Activated CD4-positive, alpha-beta T cell treated with anti-CD3 and anti-CD28 coated beads for 4 hours (primary cell): Measurements from ENCODE around the gene MED4.

Experiments
- DNase-seq, 2 donors: peaks; one replicate each; pipeline ENCODE4 v3.0.0-alpha.2; 2020

MED4 gene, protein sequence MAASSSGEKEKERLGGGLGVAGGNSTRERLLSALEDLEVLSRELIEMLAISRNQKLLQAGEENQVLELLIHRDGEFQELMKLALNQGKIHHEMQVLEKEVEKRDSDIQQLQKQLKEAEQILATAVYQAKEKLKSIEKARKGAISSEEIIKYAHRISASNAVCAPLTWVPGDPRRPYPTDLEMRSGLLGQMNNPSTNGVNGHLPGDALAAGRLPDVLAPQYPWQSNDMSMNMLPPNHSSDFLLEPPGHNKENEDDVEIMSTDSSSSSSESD

DNA sequence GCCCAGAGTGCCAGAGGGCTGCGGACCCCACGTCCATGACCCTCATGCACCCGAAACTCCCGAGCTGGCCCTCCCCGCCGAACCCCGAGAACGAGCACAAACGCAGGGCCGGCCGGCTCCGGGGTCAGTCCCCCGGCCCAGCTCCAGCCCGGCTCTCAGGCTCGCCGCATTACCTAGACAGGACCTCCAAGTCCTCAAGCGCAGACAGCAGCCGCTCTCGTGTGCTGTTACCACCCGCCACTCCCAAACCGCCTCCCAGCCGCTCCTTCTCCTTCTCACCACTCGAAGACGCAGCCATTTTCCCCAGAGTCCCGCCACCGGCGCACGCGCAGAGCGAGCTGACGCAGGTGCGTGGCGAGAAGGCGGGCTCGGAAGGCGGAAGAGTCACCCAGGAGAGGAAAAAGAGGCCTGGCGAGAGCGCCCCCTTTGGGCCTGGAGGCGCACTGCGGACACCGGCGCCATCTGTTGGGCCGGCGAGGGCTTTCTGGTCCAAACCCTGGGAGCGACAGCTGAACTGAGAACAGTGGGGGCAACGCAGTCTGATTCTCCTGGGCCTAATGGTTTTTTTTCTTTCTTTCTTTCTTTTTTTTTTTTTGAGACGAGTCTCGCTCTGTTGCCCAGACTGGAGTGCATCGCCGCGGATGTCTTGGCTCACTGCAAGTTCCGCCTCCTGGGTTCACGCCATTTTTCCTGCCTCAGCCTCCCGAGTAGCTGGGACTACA is at the start of gene MED4:
TSS of gene MED4 (minus strand) at position 324 of the 722 bp plus-strand sequence. CDS start at position 298, 26 bp downstream.
- DNase-seq = peak; percentile 94 to 97

DNA sequence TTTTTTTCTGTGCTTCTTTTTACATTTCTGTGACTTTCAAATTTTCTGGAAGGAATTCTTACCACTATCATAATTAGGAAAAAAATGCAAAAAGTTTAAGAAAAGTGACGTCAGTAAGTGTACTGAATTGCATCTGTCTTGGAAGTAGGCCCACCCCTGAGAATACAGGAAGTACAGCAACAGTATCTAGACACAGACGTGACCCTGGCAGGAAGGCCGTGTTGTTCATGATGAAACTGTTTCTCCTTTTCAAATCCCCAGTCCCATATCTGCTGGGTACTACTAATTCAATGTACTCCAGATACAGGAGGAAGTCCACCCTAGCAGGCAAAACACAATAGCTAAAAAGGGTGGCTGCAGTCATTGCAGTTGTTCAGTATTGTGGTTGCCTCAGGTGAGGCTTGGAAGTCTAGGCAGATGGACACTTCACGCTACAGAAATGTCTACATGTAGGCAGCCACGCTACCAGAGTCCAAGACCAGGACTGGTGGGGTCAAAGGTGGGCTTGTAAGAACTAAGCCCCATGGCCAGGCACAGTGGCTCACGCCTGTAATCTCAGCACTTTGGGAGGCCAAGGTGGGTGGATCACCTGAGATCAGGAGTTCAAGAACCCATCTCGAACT is 49.6 kb upstream of the MED4 start:
- DNase-seq = no peak

DNA sequence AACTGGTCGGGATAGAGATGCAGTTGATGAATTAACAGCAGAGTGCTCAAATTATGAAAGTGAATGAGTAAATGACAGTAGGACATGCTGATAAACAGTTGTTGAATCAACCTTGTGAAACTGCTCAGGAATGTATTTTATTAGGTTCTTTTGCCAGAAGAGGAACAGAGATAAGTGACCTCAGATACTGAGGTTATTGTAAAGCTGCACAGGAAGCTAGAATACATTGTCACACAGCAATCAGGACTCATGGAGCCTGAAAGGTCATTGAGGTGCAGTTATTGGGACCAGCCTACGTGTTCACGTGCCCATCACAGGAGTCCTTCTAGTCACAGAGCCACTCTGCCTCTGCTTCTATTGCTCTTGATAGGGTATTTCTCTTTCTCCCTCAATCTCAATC is 47.5 kb upstream of the MED4 start:
- no peak for DNase-seq

DNA sequence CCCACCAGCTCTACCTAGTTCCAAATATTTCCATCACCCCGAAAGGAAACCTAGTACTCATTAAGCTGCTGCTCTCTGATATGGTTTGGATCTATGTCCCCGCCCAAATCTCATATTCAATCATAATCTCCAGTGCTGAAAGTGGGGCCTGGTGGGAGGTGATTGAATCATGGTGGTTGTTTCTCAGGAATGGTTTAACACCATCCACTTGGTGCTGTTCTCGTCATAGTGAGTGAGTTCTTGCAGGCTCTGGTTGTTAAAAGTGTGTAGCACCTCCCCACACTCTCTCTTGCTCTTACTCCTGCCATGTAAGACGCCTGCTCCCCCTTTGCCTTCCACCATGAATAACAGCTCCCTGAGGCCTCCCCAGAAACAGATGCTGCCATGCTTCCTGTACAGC is 43.4 kb upstream of the MED4 start:
- no peak for DNase-seq

DNA sequence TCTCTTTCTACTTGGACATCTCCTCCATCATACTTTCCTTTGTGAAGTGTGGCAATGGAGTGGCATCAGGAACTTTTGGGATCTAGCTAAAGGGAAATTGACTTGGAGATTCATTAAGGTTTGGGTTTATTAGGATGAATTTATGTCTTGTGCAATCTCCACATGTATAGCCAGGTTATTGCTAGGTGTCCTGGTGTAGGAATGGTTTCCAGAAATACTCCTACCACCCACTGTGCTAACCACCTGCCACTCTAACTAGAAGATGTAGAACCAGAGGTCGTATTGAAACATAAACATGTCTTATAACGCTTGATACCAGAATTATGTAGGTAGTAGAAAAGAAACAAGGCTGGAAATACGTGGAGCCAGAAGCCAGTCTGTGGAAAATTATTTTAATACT is 38.1 kb upstream of the MED4 start:
- DNase-seq = no peak

DNA sequence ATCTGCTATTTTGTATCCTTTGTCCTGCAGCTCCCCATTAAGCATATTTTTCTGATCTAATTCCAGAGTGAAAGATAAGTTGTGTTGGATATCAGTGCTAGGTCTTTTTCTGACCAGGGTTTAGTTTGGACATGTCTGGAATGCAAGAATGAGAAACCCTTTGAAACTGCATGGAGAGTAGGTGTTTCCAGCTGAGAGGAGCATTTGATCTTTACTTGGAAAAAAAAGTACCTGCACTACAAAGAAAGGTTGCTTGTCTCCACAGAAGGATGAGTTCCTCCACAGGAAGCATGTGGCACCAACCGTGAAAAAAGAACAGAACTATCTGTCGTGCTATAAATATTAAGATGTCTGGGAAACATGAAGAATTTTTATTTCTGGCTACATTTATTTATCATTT is 36.6 kb upstream of the MED4 start:
- no peak for DNase-seq

DNA sequence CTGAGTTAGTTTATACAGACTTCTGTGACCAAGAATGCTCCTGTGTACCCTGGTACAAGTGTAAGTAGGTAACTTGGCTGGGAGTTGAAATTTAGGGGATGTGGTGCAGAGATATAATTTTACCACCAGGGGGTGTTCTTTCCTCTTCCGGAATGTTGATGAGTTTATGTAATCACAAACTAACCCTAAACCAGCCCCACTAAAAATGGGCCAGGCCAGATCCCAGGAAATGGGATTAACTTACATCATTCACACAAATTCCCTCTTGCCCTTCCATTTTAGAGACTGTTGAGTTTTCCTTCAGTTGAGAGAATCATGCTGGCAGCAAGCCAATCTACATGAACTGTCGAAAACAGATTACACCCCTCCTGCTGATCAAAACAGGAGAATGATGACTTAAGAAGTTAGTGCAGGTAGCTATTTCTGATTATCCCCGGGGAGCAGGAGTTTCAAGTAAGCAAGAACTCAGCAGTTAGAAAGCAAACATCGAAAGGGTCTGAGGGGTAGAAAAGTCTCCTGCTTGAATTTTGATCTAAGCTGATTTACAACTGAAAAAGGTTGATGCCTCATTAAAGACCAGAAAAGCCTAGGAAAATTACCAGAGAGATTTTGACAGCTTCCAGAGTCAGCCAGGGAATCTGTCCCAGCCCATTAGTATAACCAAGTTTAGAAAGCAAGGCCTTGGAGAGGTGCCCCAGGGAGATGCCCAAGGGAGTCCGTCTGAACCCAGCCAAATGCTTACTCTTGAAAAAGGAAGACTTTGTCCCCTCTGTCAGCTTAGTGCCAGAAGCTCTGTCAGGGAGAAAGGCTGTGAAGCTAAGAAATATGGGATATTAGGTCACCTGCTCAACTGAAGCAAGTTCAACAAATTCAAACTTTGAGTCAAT is 32.3 kb upstream of the MED4 start:
- peak; percentile 34 to 39 for DNase-seq

DNA sequence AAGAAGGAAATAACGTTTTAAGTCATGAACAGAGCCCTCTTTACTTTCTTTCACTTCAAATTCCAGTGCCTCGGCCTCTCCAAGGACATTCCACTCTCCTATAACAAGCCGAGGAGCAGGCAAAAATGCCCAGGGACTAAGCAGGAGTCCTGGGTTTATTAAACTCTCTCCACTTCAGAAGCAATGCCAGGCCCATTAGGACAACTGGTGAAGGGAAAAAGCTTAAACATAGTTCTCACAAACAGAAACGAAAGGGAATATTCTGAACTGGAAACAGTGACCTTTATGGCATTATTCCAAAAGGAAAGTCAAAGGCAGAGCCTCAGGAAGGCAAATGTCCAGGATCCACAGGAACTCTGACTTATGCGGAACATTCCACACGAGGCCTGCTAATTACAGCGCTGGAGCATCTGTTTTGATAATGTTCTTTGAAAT is 30.9 kb upstream of the MED4 start:
- DNase-seq = no peak

DNA sequence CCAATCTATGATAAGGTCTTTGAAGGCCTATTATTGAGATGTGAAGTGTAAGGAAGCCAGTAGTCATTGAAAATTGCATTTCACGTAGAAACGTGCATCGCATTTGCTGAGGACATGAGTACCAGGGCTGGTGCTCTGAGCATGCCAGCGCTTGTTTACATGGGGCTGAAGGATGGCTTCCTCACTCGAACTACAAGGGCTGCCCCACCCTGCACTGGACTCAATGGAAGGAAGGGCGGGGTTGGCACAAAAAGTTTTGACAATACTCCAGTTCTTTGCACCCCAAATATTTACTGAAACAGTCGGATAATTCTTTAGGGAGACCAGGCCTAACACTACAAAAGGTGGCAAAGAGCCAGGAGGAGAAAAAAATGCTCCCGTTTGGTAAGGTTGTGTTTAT is 28.9 kb upstream of the MED4 start:
- DNase-seq = no peak

DNA sequence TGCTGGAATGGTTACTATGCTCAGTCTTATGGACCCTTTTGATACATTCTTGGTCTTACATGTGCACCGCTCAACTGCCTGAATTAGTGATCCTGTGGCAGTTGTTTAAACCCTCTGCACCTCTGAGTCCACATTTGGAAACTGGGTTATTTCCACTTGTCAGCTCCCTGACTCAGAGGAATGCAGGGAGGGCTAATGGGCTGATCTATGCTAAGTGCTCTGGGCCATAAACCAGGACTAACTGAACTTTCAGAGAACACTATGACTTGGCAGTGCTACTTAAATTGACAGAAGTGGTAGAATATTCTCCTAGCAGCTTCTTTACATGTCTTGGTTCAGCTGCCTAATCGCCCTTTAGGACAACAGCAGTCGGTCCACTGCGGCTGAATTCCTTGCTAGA is 26.8 kb upstream of the MED4 start:
- no peak for DNase-seq

DNA sequence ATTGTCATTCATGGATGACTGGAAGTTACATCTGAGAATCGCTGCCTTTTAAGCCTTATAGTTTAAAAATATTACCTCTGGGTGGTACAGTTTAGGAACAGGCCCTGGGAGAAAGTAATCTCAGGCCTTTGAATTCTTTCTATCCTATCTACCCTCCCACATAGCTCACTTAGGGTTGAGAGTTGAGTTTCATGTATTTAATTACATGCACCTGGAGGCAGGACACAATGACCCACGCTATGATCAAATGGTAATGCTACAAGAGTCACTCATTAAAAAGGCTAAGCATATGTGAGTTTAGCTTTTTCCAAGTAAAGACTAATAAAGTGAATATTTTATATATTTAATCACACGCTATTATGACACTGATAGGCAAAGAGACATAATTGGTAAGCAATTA is 25.3 kb upstream of the MED4 start:
- no peak for DNase-seq

DNA sequence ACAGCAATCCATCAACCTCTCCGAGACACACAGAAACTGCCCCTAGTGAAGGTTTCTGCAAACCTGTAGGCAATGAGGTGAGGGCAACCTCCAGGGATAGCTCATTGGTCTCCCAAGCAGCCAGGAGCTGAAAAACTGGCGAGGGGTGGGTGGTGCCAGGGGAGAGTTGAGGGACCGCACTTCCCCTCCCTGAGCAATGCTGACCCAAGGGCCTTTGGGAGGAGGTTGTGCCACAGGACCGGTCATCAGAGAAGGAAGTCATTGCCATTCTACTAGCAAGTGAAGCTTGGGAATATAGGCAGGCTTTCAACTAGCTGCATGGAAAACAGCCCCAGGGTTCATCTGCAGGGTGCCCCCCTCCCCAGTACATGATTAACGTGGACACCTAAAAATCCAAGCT is 23.1 kb upstream of the MED4 start:
- DNase-seq = no peak

DNA sequence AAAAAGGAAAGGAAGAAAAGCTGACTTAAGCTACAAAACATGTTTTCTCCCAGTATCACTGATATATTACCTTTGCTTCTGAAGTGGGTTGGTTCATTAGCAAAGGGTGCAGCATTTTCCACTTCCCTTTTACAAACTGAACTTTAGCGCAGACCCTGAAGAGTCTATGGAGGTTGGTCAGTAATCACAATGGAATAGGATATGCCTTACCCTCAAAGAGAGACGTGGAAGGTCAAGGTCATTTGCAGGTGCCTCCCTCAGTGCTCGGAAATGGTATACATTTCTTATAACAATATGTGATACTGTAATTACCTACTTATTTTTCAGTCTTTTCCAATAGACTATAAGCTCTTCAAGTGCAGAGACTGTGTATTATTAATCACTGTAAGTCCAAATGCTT is 21.9 kb upstream of the MED4 start:
- no peak for DNase-seq

DNA sequence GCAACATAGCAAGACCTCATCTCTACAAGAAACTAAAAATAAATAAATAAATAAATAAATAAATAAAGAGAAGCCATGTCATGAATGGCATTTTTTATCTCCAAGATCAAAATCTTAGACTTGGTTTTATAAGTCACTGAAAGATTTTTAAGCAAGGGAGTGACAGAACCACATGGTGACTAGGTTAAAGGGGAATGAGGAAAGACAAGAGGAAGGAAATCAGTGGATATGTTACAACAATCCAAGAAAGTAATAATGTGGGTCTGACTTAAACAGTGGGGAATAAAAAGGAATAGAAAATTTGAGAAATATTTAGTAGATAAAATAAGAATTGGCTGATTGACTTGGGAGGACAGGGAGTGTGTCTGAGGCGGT is 18.8 kb upstream of the MED4 start:
- DNase-seq = no peak

DNA sequence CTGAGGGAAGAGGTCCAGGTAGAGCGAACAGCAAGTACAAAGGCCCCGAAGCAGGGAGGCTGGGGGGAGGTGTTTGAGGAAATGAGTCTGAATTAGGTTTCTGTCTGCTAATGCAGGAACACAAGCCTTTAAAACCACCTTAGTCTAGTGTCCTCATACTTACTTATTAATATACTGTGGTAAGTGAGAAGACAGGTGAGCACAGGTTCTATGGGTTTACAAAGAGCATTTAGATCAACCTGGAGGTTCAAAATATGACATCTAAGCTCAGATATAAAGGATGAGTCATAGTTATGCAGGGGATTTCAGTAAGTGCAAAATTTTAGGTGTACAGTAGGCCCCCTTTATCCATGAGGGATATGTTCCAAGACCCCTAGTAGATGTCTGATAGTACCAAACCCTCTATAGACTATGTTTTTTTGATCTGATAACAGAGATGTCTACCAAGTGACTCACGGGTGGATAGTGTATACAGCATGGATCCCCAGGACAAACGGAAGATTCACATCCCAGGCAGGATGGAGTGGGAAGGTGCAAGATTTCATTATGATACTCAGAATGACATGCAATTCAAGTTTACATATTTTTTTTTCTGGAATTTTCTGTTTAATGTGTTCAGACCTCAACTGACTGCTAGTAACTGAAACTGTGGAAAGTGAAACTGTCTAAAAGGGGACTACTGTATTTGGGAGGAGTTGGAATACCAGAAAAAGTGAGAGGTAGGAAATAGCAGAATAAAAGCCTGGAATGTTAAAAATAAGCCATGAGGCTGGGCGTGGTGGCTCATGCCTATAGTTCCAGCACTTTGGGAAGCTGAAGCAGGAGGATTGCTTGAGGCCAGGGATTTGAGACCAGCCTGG is 18.2 kb upstream of the MED4 start:
- DNase-seq = no peak

DNA sequence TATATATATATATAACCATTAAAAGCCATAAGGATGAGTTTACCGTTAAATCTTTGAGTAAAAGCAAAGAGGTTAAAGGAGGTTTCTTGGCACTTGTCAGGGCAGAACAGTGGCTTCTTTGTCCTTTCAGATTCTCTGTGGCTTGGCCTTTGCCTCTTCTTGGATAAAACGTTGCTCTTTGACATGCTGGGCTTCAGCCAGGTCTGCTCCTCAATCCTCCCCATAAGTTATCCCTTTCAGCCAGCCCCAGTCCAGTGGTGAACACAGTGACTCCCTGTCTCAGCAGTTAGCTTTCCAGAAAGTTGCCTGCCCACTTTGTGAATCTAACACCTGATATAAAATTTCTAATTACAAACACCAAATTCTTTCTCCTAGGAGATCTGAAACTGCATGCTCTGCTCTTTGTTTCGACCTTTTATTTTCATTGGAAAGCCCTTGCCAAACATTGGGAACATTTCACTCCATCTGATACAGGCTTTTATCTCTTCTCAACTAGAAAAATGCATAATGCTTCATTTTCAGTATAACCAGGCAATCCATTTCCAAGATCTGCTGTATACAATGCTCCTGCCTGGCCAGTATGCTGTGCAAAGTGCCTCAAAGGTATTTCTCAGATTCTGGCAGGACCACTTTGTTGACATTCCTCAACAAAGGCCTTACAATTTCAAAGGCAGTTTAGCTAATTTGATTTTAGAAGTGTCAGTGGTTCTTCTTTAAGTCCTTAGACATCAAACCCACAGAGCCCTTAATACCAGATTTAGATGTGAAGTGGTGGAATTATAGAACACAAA is 16.2 kb upstream of the MED4 start:
- DNase-seq = no peak

DNA sequence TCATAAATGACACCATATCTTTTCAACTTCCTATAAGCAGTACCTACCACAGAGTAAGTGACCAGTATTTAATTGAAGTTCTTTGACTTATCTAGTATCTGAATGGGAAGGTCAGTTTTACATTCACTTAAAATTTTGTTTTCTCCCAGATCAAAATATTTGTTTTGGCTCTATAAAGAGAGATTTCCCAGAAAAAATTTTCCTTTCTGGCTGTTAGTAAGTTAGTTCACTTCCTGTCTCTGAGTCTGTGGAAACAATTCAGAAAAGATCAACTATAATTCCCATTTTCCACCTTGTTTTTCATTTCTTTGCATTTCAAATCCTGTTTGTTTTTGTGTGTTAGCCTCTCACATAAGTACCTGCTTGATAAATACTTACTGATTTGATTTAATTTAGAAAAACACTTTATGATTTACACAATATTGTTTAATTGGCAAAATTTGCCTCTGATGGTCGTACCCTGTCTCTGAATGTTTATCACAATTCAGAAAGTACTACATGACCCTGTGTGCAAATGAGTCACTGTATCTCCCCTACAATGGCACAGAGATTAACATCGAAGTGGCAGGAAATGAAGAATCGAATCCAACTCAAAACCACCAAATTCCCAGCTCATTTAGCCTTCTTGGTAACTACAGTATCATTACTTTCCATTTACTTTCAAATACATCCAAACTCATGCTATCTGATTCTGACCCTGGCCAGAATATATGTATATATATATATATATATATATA is 15.4 kb upstream of the MED4 start:
- DNase-seq = no peak

DNA sequence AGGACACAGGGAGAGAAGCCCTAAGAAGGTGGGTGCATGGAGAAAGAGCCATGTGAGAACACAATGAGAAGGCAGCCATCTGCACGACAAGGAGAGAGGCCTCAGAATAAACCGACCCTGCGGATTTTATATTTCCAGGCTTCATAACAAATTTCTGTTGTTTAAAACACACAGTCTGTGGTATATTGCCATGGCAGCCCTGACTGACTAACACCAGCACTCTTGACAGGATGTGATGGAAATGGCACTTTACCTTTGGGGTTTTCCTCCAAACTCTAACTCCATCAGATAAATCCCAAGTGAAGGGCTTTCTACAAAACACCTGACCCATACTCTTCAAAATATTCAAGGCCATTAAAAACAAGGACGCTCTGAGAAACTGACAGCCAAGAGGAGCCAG is 13.2 kb upstream of the MED4 start:
- no peak for DNase-seq

DNA sequence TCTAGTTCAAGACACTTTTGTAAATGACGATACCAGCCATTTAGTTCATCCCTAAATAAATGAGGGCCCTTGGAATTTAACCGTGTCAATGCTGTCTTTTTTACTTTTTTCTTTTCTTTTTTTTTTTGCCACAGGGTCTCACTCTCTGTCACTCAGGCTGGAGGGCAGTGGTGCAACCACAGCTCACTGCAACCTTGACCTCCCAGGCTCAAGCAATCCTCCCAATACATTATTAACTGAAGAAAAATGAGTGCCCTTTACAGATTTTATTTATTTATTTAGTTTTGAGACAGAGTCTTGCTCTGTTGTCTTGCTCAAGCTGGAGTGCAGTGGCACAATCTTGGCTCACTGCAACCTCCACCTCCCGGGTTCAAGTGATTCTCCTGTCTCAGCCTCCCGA is 2.9 kb upstream of the MED4 start:
- no peak for DNase-seq

DNA sequence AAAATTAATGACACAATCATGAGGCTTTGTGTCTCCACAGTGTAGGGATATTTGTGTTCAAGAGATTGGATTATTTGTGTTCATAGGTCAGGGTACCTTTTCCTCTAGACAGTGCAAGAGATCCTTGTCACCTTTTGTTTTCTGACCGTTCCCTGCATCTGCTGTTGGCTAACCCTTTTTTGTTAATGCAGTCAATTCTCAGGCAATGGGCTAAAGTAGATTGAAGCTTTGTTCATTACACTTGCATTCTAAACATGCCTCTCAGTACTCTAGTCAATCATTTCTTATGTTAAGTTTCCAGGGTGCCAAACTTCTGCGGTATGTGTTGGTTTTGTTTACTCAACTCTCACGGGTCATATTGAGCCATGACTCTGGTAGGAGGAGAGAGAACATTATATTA is 1.8 kb upstream of the MED4 start:
- no peak for DNase-seq

DNA sequence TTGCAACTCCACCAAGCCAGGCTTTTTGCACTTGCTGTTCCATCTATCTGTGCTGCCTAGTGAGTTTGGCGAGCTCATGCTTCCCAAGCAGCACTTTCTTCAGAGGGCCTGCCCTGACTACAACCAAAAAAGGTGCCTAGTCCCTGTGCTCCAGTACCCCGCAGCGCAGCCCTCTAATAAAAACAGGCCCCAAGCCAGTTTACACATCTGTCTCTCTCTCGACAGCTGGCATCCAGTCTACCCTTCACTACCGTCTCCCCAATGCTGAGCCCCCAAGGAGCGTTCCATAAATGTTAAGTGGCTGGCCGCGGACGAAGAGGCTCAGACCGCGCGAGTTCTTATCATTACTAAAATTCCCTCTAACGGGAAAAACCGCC is 512 bp downstream of the MED4 start:
- peak in 1 of 2 donors; percentile 3 for DNase-seq
